HG03196 (cell line): Measurements from ENCODE around the gene CGB7.
"Not testable (repeated sequence)": the region's sequence is repeated elsewhere in the genome, so short reads cannot be mapped to it uniquely, and the experiment has no call there.

Source experiments
- ATAC-seq: cut with Tn5 transposase; IDR thresholded peaks from one replicate; pipeline ENCODE4 v1.9.1; 2021; ENCODE audit not compliant: unreplicated experiment

Gene CGB7

DNA sequence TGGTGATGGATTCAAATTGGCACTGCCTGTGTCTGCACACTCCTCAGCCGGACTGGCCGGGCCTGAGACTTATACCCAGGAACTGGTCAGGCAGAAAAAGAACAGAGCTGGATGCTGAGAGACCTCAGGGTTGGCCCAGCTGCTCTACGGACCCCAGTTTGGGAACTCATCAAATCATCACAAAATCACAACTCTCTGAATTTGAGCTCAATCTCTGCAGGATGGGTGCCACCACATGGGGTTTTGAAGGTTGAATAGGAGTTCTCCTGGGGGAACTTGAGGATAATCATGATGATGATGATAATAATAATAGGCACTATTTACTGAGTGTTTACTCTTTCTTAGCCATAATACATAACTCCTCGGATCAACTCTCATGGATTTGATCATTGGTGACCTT, 14.9 kb downstream of the CGB7 start:
- not testable (repeated sequence) for ATAC-seq

DNA sequence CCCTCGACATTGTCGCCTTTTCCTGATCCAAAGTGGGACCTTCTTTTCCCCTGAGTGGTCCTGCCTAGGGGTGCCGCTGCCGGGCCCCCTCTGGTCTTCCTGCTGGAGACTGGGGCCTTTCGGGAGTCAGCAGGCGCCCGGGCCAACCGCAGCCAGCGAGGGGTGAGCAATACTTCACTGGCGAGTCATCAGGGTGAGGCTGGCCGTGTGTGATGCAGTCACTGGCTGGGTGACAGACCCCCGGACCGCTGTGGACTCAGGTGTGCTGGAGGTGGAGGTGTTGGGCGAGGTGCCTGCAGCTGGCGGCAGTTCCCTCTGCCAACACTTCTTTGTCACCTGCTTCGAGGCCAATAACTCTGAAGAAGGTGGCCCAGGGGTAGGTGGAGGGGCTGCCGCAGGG, 15.4 kb downstream of the CGB7 start:
- no peak for ATAC-seq

DNA sequence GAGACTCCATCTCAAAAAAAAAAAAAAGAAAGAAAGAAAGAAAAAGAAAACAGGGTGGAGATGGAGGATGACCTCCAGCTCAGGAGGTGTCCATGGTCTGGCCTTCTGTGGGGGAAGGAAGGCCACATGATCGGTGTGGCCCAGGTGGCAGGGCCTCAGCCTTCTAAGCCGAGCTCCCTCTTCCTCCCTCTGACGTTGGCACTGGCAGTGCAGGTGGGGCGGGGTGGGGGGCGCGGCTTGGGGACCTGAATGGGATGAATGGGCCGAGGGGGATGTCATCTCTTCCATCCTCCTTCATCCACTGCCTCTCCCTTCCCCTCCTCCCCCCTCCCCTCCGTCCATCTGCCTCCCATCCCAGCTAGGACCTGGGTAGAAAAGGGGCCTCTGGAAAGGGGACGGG, 17.8 kb downstream of the CGB7 start:
- not testable (repeated sequence) for ATAC-seq

DNA sequence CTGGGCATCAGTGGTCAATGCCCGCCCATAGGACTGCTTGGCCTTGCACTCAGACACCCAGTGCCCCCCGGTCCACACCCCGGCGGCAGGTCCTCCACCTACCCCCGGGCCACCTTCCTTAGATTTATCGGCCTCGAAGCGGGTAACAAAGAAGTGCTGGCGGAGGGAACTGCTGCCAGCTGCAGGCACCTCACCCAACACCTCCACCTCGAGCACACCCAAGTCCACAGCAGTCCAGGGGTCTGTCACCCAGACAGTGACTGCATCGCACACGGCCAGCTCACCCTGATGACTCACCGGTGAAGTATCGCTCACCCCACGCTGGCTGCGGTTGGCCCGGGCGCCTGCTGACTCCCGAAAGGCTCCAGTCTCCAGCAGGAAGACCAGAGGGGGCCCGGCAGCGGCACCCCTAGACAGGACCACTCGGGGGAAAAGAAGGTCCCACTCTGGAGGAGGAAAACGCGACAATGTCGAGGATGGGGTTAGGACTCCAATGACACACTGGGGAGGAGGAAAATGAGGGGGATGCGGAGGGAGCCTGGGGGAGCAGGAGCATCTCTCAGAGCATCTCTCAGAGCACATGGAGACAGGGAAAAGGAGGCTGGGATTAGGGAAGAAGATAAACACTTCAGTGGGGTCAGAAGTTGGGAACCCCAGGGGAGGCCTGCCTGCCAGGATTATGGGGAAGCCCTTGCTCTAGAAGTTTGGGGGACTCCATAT, 18.8 kb downstream of the CGB7 start:
- ATAC-seq = not testable (repeated sequence)

DNA sequence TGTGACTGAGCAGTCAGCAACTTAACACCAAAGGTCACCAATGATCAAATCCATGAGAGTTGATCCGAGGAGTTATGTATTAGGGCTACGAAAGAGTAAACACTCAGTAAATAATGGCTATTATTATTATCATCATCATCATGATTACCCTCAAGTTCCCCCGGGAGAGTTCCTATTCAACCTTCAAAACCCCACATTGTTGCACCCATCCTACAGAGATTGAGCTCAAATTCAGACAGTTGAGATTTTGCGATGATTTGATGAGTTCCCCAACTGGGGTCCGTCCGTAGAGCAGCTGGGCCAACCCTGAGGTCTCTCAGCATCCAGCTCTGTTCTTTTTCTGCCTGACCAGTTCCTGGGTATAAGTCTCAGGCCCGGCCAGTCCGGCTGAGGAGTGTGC, 19.4 kb downstream of the CGB7 start:
- not testable (repeated sequence) for ATAC-seq

DNA sequence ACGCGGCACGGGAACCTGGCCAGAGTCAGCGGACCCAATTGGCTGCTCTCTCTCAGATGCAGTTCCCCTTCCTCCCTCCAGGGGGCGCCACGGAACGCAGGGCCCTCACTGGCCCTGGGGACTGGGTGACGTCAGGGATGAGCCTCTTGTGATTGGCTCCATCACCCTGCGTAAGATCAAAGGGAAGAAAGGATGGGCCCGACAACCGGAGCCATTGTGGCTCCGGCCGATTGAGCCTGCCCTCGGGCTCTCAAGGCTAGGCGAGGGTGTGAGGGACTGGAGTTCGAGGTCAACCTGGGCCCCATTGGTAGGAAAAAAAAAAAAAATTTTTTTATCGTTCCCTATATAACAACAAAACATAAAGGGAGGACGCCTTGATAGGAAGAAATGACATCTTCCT, 20.7 kb downstream of the CGB7 start, which contains the start of gene CGB1:
Gene CGB1, minus strand, starts transcription at position 81 of the 400 bp plus-strand sequence. CDS start 184 bp downstream, outside the sequence.
- not testable (repeated sequence) for ATAC-seq

DNA sequence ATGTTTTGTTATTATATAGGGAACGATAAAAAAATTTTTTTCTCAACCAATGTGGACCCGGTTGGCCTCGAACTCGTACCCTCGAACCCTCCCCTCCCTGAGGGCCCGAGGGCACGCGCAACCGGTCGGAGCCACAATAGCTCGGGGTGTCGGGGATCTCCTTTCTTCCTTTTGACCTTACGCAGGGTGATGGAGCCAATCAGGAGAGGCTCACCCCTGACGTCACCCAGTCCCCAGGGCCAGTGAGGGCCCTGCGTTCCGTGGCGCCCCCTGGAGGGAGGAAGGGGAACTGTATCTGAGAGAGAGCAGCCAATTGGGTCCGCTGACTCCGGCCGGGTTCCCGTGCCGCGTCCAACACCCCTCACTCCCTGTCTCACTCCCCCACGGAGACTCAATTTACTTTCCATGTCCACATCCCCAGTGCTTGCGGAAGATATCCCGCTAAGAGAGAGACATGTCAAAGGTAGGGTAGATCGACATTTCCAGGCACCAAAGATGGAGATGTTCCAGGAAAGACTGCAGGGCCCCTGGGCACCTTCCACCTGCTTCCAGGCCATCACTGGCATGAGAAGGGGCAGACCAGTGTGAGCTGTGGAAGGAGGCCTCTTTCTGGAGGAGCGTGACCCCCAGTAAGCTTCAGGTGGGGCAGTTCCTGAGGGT, 25.8 kb downstream of the CGB7 start, which contains the start of gene CGB2:
Gene CGB2, plus strand, starts transcription at position 249 of the 660 bp plus-strand sequence. Its CDS starts 206 bp downstream, at position 455.
- not testable (repeated sequence) for ATAC-seq

DNA sequence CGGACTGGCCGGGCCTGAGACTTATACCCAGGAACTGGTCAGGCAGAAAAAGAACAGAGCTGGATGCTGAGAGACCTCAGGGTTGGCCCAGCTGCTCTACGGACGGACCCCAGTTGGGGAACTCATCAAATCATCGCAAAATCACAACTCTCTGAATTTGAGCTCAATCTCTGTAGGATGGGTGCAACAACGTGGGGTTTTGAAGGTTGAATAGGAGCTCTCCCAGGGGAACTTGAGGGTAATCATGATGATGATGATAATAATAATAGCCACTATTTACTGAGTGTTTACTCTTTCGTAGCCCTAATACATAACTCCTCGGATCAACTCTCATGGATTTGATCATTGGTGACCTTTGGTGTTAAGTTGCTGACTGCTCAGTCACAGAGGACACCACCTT, 27.2 kb downstream of the CGB7 start:
- not testable (repeated sequence) for ATAC-seq

DNA sequence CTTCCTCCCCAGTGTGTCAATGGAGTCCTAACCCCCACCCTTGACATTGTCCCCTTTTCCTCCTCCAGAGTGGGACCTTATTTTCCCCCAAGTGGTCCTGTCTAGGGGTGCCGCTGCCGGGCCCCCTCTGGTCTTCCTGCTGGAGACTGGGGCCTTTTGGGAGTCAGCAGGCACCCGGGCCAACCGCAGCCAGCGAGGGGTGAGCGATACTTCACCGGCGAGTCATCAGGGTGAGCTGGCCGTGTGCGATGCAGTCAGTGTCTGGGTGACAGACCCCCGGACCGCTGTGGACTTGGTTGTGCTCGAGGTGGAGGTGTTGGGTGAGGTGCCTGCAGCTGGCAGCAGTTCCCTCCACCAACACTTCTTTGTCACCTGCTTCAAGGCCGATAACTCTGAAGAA, 27.8 kb downstream of the CGB7 start:
- ATAC-seq = not testable (repeated sequence)

DNA sequence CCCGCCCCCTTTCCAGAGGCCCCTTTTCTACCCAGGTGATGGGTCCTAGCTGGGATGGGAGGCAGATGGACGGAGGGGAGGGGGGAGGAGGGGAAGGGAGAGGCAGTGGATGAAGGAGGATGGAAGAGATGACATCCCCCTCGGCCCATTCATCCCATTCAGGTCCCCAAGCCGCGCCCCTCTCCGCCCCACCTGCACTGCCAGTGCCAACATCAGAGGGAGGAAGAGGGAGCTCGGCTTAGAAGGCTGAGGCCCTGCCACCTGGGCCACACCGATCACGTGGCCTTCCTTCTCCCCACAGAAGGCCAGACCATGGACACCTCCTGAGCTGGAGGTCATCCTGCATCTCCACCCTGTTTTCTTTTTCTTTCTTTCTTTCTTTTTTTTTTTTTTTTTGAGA, 28.9 kb downstream of the CGB7 start:
- not testable (repeated sequence) for ATAC-seq

DNA sequence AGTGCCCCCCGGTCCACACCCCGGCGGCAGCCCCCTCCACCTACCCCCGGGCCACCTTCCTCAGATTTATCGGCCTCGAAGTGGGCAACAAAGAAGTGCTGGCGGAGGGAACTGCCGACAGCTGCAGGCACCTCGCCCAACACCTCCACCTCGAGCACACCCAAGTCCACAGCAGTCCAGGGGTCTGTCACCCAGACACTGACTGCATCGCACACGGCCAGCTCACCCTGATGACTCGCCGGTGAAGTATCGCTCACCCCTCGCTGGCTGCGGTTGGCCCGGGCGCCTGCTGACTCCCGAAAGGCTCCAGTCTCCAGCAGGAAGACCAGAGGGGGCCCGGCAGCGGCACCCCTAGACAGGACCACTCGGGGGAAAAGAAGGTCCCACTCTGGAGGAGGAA, 31.9 kb downstream of the CGB7 start:
- ATAC-seq = not testable (repeated sequence)

DNA sequence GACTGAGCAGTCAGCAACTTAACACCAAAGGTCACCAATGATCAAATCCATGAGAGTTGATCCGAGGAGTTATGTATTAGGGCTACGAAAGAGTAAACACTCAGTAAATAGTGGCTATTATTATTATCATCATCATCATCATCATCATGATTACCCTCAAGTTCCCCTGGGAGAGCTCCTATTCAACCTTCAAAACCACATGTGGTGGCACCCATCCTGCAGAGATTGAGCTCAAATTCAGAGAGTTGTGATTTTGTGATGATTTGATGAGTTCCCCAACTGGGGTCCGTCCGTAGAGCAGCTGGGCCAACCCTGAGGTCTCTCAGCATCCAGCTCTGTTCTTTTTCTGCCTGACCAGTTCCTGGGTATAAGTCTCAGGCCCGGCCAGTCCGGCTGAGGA, 32.5 kb downstream of the CGB7 start:
- not testable (repeated sequence) for ATAC-seq

DNA sequence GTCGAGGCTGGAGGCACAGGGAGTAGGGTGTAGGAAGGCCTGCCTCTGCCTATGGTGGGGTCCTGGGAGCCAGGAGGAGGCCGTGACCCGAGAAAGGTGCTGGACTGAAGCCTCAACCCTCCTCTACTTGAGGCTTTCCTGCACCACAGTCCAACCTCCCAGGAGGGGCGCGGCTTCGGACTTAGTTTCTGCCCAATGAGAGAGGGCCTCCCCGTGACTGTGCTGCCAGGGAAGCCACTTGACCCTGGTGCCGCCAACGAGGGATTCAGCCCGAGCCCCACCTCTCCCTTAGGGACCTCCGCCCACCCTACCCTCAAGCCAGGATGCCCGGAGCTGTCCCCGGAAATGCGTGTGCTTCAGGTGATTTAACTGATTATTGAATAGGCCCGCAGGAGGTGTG, 33.3 kb downstream of the CGB7 start, which contains the start of gene CGB3:
Gene CGB3, minus strand, starts transcription at position 101 of the 400 bp plus-strand sequence. CDS start 362 bp downstream, outside the sequence.
- not testable (repeated sequence) for ATAC-seq

DNA sequence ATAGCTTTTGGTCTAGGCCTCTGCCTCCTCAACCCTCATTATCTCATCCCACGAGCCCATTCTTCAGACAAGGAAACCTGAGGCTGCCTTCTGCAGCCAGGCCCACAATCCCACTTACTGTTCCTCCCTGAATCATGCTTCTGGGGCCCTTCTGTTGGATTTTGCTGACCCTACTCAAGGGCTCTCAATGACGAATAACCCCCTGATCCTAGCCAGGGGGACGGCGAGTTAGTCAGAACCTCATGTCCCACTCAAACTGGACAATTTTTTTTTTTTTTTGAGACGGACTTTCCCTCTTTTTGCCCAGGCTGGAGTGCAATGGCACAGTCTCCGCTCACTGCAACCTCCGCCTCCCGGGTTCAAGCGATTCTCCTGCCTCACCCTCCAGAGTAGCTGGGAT, 35.4 kb downstream of the CGB7 start:
- ATAC-seq = no peak

DNA sequence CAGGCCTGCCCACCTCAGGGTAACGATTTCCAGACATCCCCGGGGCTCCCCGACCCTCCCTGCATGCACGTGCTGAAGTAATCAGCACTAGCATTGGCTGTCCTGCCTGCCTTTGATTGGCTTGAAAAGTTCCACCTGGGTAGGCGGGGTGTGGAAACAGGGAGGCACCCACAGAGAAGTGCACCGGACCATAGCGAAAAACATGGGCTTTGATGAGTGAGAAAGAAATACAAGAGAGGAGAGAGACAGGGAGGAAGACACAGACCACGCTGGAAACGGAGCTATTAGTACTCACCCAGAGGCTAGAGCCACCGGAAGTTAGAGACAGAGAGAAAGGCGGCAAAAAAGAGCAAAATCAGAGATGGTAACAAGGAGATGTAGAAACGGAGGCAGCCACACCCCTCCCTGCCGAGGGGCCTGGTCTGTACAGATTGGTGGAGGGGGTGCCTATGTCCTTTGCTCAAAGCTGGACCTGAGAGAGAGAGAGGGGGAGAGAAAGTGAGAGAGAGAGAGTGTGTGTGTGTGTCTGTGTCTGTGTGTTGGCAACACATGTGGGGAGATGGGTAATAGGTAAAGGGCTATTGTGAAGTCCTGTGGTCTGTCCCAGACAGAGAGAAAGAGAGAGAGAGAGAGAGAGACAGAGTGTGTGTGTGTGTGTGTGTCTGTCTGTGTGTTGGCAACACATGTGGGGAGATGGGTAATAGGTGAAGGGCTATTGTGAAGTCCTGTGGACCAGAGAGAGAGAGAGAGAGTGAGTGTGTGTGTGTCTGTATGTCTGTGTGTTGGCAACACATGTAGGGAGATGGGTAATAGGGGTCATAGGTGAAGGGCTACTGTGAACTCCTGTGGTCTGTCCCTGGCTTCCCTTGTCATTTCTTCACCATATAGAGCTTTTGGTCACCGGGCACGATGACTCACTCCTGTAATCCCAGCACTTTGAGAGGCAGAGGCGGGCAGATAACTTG, 36.3 kb downstream of the CGB7 start:
- no peak for ATAC-seq

DNA sequence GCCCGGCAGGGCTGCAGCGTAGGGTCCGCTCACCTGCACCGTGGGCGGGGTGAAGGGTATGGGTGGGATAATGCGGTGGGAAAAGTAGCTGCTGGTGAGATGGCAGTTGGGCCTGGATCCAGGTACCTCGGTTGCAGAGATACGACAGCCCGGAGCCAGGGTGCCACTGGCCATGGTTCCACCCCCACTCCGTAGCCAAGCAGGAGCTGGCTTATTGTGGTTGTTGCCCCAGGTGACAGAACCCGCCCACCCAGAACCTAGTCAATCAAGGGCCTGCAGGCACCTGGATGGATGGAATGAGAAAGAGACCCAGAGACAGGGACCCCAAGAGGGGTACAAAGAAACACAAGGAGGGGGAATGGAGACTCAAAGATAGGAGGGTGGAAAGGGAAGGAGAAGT, 37.2 kb downstream of the CGB7 start:
- ATAC-seq = no peak

DNA sequence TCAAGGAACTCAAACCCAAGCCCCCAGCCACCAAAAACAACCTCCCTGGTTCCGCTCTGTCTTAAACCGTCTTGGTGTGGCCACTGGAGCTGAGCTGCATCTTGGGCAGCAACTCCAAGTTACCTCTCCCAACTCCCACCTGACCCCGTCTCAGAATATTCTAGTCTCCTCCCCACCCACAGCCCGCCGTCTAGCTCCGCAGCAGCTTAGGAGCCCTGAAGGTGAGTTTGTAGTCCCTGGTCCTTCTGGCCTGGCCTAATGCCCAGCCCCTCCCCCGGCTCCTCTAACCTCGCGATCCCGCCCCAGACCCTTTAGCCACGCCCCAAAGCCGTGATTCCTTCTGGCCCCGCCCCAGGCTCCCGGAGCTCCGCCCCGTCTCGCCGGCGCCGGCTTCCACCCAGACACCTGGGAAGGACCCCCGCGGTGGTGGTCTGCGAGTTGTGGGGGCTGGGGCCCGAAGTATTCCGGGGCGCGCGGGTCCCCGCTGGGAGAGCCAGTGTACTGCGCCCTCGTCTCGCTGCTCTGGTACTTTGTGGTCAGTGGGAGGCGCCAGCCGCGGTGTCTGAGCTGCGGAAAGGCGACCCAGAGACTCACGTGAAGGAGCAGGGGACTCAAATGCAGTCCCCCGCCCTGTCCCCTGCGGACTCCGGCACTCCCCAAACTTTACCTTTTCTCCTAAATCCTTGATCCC, 38.2 kb downstream of the CGB7 start:
- no peak for ATAC-seq

DNA sequence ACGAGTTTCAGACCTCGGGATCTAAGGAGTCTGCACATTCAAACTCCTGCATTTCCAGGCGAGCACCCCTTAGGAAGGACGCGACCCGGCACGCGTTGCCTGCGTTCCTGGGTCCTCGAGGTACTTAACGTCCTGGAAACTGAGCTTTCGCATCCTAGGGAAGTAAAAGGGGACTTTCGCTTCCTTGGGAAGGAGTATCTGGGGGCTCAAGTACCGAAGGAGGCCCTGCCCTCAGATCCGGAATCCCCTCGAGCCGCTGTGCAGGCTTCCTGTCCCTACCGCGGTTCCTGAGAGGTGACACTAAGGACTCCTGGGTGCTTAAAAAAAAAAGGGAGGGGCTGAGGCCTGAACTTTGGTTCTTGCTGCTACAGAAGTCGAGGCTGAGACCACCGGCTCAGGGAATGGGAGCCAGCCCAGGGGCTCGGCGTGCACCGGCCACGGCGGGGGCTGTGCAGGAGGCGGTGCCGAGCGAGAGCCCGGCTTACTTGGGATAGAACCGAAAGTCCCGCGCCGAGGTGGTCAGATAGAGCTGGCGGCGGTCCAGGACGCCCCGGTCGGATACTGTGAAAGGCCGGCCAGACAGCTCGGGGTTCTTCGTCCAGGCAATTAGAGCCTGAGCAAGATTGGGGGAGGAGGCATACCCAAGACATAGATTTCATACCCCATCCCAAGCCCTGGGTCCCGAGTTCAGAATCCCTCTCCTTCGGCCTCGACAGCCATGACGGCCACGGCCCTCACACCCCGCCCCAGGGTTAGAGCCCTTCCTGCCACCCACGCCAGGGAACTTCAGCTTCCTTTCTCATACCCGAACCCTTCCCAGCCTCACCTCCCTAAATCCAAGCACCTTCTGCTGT, 38.9 kb downstream of the CGB7 start:
- ATAC-seq = not testable (repeated sequence)

DNA sequence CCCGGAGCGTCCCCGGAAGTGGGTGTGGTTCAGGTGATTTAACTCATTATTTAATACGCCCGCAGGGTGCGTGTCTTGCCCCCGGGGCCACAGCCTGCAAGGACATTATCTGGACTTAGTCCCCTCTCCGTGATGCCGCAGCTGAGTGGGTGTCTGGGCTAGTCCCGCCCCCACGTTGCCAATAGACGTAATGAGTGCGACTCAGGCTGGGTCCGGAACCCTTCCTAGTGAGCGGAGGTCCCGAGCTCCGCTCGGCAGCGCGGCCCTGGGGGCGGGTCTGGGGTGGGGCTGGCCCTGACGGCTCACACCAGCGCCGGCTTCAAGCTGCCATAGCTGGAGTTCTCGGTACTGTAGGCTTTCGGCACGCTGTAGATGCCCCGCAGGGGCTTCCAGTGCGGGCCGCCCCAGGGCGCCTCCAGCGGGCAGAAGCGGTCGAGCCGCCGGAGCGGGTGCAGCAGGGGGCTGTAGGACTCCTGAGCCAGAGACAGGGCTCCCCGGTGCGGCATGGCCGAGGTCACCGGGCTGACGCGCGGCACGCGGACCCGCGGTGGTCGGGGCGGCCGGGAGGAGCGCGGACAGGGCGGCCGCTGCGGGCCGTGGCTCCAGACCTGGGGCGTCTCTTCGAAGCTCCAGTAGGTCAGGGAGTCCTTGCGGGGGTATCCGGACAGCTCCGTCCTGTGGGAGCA, 39.7 kb downstream of the CGB7 start:
- ATAC-seq = no peak
